Upper lobe of right lung (tissue), 1 donor: ENCODE results near the gene RBP2. TPM values are rescaled to one million over a fixed set of nuclear protein-coding genes. Genes with fewer than 3 reads are reported as not detected.
"Not testable (repeated sequence)": the region's sequence is repeated elsewhere in the genome, so short reads cannot be mapped to it uniquely, and the experiment has no call there.

Experiments
- ATAC-seq: fragments of 200-7000 bp; cut with Tn5 transposase; one replicate; pipeline ENCODE4 v1.9.1; 2020; ENCODE audit warnings: mild to moderate bottlenecking, moderate library complexity
- DNase-seq: peaks from one replicate; pipeline ENCODE4 v3.0.0-alpha.2; 2020
- H3K27ac ChIP-seq: fragments of 200-600 bp; one replicate; pipeline ENCODE4 v1.8.0; 2022
- H3K27me3 ChIP-seq: fragments of 200-600 bp; one replicate; pipeline ENCODE4 v1.8.0; 2022; ENCODE audit warnings: mild to moderate bottlenecking
- H3K36me3 ChIP-seq: fragments of 200-600 bp; one replicate; pipeline ENCODE4 v1.8.0; 2022
- H3K4me1 ChIP-seq: fragments of 200-600 bp; one replicate; pipeline ENCODE4 v1.8.0; 2022
- H3K4me3 ChIP-seq: fragments of 200-600 bp; one replicate; pipeline ENCODE4 v1.8.0; 2022; ENCODE audit warnings: mild to moderate bottlenecking
- H3K9me3 ChIP-seq: fragments of 200-600 bp; one replicate; pipeline ENCODE4 v1.8.0; 2022
- intact Hi-C: fragments of 100-400 bp; cut with DNase I; formaldehyde crosslinking; loops from one replicate; pipeline ENCODE4 v1.11.0; 2022
- total RNA-seq: library from RNA; stranded (reverse); fragmentation: NEBNext Ultra II Directional; extraction: Animal tissue kit (Norgen Biotek cat#: 25700); gene quantifications from one replicate; pipeline ENCODE4 v1.2.1, GENCODE V29; 2021
- TF ChIP-seq, protein P1 (sequence below): fragments of 200-600 bp; IDR thresholded peaks from one replicate; pipeline ENCODE4 v1.8.0; 2022; ENCODE audit warnings: antibody characterized with exemption
- donor health status: DM: no; HTN: yes; CAD: no; lungs with severe emphysema.

Gene RBP2
- total RNA-seq, 1 donor from 2014 or later = 2.1 TPM

DNA sequence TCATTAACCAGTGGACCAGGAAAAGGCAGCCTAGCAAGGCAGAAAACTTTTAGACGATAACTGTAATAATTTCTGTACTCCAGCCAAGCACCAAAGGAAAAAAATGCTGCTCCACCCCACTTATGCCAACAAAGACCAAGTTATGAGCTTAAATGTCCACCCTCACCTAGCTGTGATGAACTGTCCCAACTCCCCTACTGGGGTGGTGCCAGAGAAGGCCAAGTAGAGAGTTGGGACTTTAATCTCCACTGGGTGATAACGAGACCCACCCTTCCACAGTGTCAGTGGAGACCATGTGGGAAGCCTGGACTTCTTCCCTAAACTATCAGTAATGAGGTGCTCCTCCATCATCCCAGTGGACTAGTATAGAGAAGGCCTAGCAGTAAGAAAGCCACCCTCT, 53.1 kb downstream of the RBP2 start:
- intact Hi-C loops = loop anchor here (10.0 kb wide), 1 partner anchor 142 kb away; no protein-coding TSS in a partner anchor
- no peaks in the 10 kb centered on the region for H3K9me3 ChIP-seq
- ATAC-seq = no peak
- no peaks in the 10 kb centered on the region for H3K4me1 ChIP-seq
- no peak overlapping the region for H3K4me3 ChIP-seq
- no peaks in the 10 kb centered on the region for H3K27me3 ChIP-seq
- no peaks in the 10 kb centered on the region for H3K36me3 ChIP-seq
- TF ChIP-seq, protein P1, sequence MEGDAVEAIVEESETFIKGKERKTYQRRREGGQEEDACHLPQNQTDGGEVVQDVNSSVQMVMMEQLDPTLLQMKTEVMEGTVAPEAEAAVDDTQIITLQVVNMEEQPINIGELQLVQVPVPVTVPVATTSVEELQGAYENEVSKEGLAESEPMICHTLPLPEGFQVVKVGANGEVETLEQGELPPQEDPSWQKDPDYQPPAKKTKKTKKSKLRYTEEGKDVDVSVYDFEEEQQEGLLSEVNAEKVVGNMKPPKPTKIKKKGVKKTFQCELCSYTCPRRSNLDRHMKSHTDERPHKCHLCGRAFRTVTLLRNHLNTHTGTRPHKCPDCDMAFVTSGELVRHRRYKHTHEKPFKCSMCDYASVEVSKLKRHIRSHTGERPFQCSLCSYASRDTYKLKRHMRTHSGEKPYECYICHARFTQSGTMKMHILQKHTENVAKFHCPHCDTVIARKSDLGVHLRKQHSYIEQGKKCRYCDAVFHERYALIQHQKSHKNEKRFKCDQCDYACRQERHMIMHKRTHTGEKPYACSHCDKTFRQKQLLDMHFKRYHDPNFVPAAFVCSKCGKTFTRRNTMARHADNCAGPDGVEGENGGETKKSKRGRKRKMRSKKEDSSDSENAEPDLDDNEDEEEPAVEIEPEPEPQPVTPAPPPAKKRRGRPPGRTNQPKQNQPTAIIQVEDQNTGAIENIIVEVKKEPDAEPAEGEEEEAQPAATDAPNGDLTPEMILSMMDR = no peak
- H3K27ac ChIP-seq = no peak overlapping the region
- no peak for DNase-seq

GRCh38 chr3:139421460-139421859, 54.9 kb downstream of the RBP2 start:
- Histone ChIP-seq H3K27me3 (no peaks in the 10 kb centered on the region), H3K4me1 (no peaks in the 10 kb centered on the region), H3K27ac (no peak overlapping the region), H3K36me3 (no peaks in the 10 kb centered on the region), H3K4me3 (no peak overlapping the region), H3K9me3 (no peaks in the 10 kb centered on the region)
- TF ChIP-seq, protein P1 = no peak
- intact Hi-C loops = loop anchor here (10.0 kb wide), 1 partner anchor 143 kb away; no protein-coding TSS in a partner anchor
- DNase-seq = no peak
- ATAC-seq = no peak

DNA sequence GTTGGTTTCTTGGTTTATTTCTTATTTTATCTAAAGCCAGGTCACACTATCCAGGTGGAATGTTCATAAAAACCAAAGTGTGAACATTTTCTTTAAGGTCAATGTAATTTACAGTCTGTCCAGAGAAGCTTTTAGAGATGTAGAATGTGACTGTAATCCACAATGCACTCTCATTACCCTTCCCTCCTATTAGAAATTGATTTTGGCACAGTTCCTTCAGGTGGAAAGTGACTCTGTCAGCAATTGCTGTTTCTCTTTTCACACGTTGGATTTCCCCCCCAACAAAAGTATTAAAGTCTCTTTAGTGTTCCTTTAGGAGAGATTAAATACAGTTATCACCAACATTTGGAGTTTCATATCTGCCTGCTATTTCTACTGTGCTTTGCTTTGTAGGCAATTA, 55.3 kb downstream of the RBP2 start:
- H3K9me3 ChIP-seq = no peaks in the 10 kb centered on the region
- TF ChIP-seq, protein P1 = no peak
- H3K36me3 ChIP-seq = no peaks in the 10 kb centered on the region
- H3K27me3 ChIP-seq = no peaks in the 10 kb centered on the region
- H3K4me1 ChIP-seq = no peaks in the 10 kb centered on the region
- H3K27ac ChIP-seq = no peak overlapping the region
- no peak overlapping the region for H3K4me3 ChIP-seq
- intact Hi-C loops = loop anchor here (10.0 kb wide), 1 partner anchor 144 kb away; no protein-coding TSS in a partner anchor
- DNase-seq (no peak), ATAC-seq (no peak)

DNA sequence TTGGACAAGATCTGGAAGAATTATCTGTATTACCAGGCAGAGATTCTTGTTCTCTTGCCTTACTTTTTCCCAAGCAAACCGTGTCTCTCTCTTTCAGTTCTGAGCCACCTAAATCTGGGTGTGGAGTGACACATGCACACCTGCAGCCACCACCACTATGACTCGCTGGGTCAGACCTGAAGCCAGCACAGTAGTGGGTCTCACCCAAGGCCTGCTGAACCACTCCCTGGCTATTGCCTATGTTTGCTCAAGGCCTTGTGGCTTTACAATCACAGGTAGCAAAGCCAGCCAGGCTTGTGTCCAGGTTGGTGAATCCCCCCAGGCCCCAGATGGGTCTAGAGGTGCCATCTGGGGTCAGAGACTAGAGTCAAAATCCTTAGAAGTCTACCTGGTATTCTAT, 58.2 kb downstream of the RBP2 start:
- Histone ChIP-seq H3K27me3 (no peaks in the 10 kb centered on the region), H3K9me3 (peaks cover 4% of the 10 kb centered on the region), H3K27ac (no peak overlapping the region), H3K4me1 (no peaks in the 10 kb centered on the region), H3K4me3 (no peak overlapping the region), H3K36me3 (no peaks in the 10 kb centered on the region)
- ATAC-seq = no peak
- TF ChIP-seq, protein P1 = no peak
- DNase-seq = no peak
- intact Hi-C loops = no loop called here

DNA sequence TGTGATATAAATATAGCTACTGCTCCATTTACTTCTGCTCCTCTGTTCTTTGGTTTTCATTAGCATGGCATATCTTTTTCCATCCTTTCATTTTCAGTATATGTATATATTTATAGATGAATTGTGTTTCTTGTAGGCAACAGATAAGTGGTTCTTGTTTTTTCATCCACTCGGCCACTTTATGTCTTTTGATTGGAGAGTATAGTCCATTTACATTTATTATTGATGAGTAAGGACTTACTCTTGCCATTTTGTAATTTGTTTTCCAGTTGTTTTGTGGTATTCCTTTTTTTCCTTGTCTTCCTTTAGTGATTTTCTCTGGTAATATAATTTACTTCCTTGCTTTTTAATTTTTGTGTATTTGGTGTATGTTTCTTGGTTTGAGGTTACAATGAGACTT, 60.0 kb downstream of the RBP2 start:
- Histone ChIP-seq H3K4me3 (no peak overlapping the region), H3K27ac (no peak overlapping the region), H3K36me3 (no peaks in the 10 kb centered on the region), H3K27me3 (no peaks in the 10 kb centered on the region), H3K4me1 (no peaks in the 10 kb centered on the region), H3K9me3 (peaks cover 20% of the 10 kb centered on the region)
- ATAC-seq (no peak), DNase-seq (no peak)
- TF ChIP-seq, protein P1 = no peak
- intact Hi-C loops = no loop called here

GRCh38 chr3:139414608-139415224, 61.6 kb downstream of the RBP2 start:
- DNase-seq (no peak), ATAC-seq (no peak)
- no peaks in the 10 kb centered on the region for H3K4me1 ChIP-seq
- intact Hi-C loops = no loop called here
- H3K4me3 ChIP-seq = no peak overlapping the region
- no peaks in the 10 kb centered on the region for H3K36me3 ChIP-seq
- no peak overlapping the region for H3K27ac ChIP-seq
- TF ChIP-seq, protein P1 = no peak
- H3K27me3 ChIP-seq = no peaks in the 10 kb centered on the region
- peaks cover 20% of the 10 kb centered on the region for H3K9me3 ChIP-seq

GRCh38 chr3:139412891-139413290, 63.4 kb downstream of the RBP2 start:
- ATAC-seq, DNase-seq, H3K4me1 ChIP-seq, H3K4me3 ChIP-seq, H3K27ac ChIP-seq, H3K27me3 ChIP-seq, H3K36me3 ChIP-seq, intact Hi-C loops: not testable (repeated sequence)
- H3K9me3 ChIP-seq = peaks cover 27% of the 10 kb centered on the region
